NCI-H446 (cell line): ENCODE data around the gene MGAT5B.
A peak's percentile ranks its signal among the peaks of the same experiment; 100 is the strongest.
"Not testable (repeated sequence)": the region's sequence is repeated elsewhere in the genome, so short reads cannot be mapped to it uniquely, and the experiment has no call there.

Experiments
- DNase-seq, 2 experiments: peaks; one replicate each; lab custom pipeline; 2025; lab: John Stamatoyannopoulos, UW

Gene MGAT5B

DNA sequence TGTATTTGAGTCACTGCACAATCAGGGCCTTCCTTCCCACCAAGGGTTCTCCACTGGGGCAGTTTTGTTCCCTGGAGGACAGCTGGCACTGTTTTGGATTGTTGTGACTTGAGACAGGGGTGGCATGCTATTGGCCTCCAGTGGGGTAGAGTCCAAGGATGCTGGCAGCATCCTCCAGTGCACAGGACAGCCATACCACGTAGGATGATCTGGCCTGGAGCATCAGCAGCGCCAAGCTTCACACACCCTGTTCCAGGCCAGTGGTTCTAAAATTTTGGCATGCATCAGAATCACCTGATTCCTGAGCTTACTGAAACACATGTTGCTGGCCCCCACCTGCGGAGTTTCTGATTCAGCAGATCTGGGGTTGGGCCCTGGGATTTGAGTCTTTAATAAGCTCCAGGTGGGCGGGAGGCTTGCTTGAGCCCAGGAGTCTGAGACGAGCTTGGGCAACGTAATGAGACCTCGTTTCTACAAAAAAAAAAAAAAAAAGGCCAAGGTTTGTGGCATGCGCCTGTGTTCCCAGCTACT lies 83.2 kb downstream of the MGAT5B start:
- peak in 1 of 2 experiments; percentile 23 for DNase-seq

GRCh38 chr17:76952402-76952801 lies 84.2 kb downstream of the MGAT5B start:
- DNase-seq = no peak

DNA sequence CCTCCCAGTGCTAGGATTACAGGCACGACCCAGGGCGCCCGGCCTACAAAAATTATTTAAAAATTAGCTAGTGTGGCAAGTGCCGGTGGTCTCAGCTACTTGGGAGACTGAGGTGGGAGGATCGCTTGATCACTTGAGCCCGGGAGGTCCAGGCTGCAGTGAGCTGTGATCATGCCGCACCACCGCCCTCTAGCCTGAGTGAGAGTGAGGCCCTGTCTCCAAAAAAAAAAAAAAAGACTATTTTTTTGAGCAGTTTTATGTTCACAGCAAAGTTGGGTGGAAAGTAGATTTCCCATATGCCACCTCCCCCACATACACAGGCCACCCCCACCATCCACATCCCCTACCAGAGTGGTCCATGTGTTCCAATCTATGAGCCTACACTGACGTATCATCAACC lies 84.9 kb downstream of the MGAT5B start:
- no peak for DNase-seq

DNA sequence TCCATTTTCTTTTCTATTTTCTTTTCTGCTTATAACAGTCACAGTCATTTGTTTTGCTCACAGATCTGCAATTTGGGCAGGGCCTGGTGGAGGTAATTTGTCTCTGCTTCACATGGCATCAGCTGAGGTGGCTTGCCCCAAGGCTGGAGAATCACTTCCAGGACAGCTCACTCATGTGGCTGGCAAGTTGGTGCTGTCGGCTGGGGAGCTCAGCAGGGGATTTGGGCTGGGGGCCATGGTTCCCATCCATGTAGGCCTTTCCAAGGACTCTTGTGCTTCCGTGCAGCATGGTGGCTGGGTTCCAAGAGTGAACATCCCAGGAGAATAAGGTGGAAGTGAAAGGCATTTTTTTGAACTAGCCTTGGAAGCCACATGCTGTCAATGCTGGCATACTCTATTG lies 85.7 kb downstream of the MGAT5B start:
- peak; percentile 92 to 96 for DNase-seq

GRCh38 chr17:76955191-76955590 lies 87.0 kb downstream of the MGAT5B start:
- DNase-seq = no peak

DNA sequence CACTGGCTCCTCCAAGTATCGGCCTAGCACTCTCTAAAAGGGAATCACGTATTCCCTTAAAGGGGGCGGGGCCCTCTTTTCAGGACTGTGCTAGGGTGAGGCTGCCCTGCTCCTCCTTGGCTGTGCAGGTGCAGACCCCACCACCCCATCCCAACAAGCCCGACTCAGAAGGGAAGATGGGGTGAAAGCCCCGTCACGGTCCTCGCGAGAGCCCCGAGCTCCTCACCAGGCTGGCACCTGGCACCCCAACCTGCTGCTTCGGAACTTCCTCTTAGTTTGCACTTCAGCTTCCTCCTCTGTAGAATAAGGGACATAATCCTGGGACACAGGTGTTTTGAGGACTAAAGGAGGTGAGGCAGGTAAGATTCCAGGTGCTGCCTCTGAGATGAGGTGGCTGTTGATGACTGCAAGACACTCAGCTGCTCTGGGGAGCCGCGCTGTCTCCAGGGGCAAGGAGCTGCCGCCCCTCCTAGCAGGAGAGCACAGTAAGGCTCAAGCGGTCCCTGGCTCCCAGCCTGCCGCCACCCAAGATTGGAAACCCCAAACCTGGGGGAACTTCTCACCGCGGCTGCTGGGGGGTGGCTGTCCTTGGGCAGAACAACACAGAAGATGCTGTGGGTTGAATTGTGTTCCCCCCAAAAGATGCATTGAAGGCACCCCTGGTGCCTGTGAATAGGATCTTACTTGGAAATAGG lies 88.8 kb downstream of the MGAT5B start:
- no peak for DNase-seq

GRCh38 chr17:76957678-76958464 lies 89.7 kb downstream of the MGAT5B start:
- DNase-seq = no peak

DNA sequence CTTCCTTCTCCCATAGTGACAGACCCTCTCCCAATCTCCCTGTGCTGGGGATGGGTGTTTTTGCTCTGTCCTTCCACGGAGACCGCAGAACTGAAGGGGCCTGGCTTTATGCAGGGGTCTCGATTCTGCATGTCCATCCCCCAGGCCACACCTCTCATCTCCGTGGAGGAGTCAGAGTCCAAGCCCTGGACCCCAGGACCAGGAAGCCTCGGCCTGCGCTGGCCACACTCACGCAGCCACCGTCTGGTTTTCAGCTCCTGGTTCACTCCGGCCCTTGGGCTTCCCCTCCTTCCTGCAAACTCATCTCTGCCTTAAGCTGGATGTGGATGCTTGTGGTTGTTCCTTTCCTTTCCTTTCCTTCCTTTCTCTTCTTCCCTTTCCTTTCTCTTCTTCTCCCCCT lies 90.8 kb downstream of the MGAT5B start:
- no peak for DNase-seq

- DNase-seq = no peak
These were observed 93.7 kb downstream of the MGAT5B start for GRCh38 chr17:76961869-76962268.

DNA sequence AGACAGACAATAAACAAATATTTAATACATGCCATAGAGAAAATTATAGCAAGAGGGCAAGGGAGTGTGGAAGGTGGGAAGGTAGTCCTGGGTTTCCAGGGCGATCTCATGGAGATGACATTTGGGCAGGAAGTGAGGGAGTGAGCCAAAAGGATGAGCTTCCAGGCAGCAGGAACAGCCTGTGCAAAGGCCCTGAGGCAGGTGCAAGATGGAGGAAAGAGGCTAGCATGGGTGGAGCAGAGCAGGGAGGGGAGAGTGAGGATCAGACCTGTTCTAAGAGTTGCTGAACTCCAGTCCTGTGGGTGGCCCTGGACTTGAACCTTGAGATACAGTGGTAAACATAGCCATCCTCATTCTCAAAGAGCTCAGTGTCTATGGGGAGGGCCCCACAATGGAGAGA lies 94.7 kb downstream of the MGAT5B start:
- DNase-seq = no peak

- DNase-seq = no peak
These were observed 97.8 kb downstream of the MGAT5B start for GRCh38 chr17:76966016-76966415.

- DNase-seq = no peak
These were observed 98.4 kb downstream of the MGAT5B start for GRCh38 chr17:76966486-76967181.

DNA sequence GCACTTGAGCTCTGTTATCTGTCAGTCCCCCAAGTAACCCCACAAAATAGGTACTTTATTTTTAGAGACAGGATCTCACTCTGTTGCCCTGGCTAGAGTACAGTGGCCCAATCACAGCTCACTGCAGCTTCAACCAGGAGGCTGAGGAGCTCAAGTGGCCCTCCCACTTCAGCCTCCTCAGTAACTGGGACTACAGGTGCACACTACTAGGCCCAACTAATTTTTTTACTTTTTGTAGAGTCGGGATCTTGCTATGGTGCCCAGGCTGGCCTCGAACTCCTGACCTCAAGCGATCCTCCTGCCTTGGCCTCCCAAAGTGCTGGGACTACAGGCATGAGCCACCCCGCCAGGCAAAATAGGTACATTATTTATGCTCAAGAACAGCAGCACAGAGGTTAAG lies 99.6 kb downstream of the MGAT5B start:
- no peak for DNase-seq

DNA sequence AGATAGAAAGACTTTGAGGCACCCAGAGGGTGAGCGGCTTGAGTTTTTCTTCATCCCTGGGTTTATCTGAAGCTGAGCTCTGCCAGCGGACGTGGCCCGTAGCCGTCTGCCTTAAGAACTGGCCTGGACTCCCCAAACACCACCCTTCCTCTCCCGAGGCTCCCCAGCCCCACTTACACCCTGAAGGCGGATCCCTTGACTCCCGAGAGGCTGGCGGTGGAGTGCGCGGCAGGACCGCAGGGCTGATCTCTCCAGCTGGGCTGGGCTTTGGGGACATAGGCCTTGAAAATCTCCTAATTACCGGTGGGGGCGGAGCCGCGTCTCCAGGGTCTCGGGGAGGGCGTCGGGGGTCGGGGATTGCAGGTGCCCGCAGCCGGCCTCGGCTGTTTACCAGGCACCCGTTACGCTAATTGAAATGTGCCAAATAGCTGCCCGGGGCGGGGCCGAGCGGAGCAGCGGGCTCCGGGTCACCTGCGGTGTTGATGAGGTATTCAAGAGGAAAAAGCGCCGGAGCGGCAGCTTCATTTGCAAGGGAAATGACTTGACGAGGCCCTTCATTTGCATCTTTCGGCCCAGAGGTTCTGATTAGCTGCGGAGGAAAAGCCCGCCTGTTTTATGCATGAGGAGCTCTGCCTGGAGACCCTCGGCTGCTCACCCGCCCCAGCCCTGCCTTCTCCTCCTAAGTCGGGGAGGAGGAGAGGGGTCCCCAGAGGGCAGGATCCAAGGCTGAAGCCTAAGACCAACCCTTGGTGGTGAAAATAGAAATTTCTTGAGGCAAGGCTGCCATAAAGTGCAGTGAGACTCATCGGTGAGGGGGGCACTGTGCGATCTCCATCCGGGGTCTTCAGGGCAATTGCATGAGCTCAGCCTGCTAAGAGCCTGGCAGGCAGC lies 100.7 kb downstream of the MGAT5B start:
- no peak for DNase-seq

DNA sequence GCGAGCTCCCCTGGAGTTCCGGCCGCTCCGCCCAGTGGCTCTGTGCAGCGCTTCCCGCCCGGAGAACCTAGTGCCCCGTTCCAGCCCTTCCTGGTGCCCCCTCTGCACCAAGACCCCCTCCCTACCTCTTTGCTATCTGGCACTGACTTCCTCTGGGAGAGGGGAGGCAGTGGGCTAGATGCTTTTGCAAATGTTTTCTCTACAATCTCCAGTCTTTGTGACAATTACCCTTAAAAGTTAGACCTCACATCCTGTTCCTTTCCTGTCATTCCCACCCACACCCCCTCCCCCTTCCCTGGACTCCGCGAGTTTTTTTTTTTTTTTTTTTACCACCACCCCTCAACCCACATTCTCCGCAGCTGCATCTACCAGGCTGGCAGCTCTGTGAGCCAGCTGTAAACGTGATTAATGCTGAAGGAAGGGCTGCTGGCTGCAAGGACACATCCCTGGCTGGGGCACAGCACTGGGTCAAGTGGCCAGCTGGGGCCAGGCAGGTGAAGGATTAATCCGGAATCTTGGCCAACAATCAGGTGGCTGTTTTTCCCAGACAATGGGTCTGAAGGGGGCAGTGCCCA lies 101.5 kb downstream of the MGAT5B start:
- no peak for DNase-seq

DNA sequence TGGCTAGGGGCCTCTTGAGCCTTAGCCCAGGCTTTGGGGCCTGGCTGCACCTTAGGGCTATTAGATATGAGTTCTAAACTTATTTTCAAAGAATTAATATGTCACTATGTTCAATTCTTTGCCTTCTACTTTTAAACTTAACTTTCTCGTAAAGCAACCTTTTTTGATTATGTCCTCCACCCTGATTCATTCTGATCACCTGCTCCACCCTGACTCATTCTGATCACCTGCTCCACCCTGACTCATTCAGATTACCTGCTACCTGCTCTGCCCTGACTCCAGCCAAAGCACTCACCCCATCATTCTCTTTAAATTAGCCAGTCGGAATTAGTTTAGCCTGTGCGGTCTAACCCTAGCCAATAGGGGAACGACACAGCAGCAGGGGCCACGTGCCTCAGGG lies 102.0 kb downstream of the MGAT5B start:
- DNase-seq = not testable (repeated sequence)

- no peak for DNase-seq
These were observed 103.9 kb downstream of the MGAT5B start for GRCh38 chr17:76972046-76972641.

- DNase-seq = no peak
These were observed 104.8 kb downstream of the MGAT5B start for GRCh38 chr17:76973040-76973439.

- DNase-seq = no peak
These were observed 106.5 kb downstream of the MGAT5B start for GRCh38 chr17:76974721-76975120.

DNA sequence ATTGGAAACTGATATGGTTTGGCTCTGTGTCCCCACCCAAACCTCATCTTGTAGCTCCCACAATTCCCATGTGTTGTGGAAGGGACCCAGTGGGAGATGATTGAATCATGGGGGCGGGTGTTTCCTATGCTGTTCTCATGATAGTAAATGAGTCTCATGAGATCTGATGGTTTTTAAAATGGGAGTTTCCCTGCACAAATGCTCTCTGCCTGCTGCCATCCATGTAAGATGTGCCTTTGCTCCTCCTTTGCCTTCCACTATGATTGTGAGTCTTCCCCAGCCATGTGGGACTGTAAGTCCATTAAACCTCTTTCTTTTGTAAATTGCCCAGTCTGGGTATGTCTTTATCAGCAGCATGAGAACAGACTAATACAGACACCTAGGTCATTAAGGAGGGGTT lies 109.8 kb downstream of the MGAT5B start:
- DNase-seq = not testable (repeated sequence)
